HFFc6 (cell line): ENCODE data around the gene MED20. TPM values are rescaled to one million over a fixed set of nuclear protein-coding genes. Genes with fewer than 3 reads are reported as not detected.
A peak's percentile ranks its signal among the peaks of the same experiment; 100 is the strongest.

Experiments used
- DNase-seq: peaks from one replicate; pipeline ENCODE4 v3.0.0-alpha.2; 2018
- H3K27ac Mint-ChIP-seq: 2 replicates; pipeline ENCODE4 v1.8.0; 2020; ENCODE audit warnings: mild to moderate bottlenecking, mixed read lengths
- H3K27me3 Mint-ChIP-seq: 2 replicates; pipeline ENCODE4 v1.8.0; 2021; ENCODE audit warnings: mild to moderate bottlenecking, moderate library complexity, mixed read lengths; ENCODE audit not compliant: insufficient read depth
- H3K36me3 Mint-ChIP-seq: 2 replicates; pipeline ENCODE4 v1.8.0; 2021; ENCODE audit warnings: low read depth, mixed read lengths
- H3K4me1 Mint-ChIP-seq: 2 replicates; pipeline ENCODE4 v1.8.0; 2020; ENCODE audit warnings: low read depth, mixed read lengths
- H3K4me3 Mint-ChIP-seq: 2 replicates; pipeline ENCODE4 v1.8.0; 2020; ENCODE audit warnings: mild to moderate bottlenecking, moderate library complexity, mixed read lengths
- H3K9me3 Mint-ChIP-seq: 2 replicates; pipeline ENCODE4 v1.8.0; 2020; ENCODE audit warnings: mild to moderate bottlenecking, mixed read lengths
- CTCF ChIP-seq: fragments of 200-600 bp; sonication (generic); IDR thresholded peaks from 2 replicates; pipeline ENCODE4 v1.5.0; 2021; ENCODE audit warnings: antibody characterized with exemption, mild to moderate bottlenecking
- long read RNA-seq: library from polyadenylated mRNA; unstranded; transcript quantifications from one replicate; pipeline ENCODE4 v2.0.0, GENCODE V29; 2019
- total RNA-seq, 6 experiments: library from RNA; stranded (reverse); fragmentation: NEBNext Ultra II Directional; extraction: Animal tissue kit (Norgen Biotek cat#: 25700); gene quantifications; 2 replicates in 1 of 6; 3 replicates in 5 of 6; pipeline ENCODE4 v1.2.3, GENCODE V29; 2021

The MED20 gene
- 10 to 100 TPM; 22.8 to 28.4 (median 26.0) TPM for total RNA-seq
- long read RNA-seq, transcript MED20-201 (4 exons, 2,438 nt) = major isoform, 12 of 18 reads
- long read RNA-seq, partial matches to known transcripts = 0 of 18 reads
- long read RNA-seq, other reads (novel, unspliced or antisense) = 4 of 18 reads

- Mint-ChIP-seq H3K27ac (peak within 1 kb of the TSS; percentile 99), H3K27me3 (no peaks in the 10 kb centered on the region; the same call in 1 of the 2 replicates), H3K4me1 (peaks cover 55% of the 10 kb centered on the region), H3K36me3 (peaks cover 31% of the 10 kb centered on the region), H3K9me3 (no peaks in the 10 kb centered on the region), H3K4me3 (peak within 1 kb of the TSS; percentile 98)
- peak; percentile 99 for TF ChIP-seq CTCF
- DNase-seq = peak; percentile 92
These were observed at the start of gene MED20, which contains the start of gene BYSL for GRCh38 chr6:41920921-41921711. MED20 (minus strand) TSS chr6:41921139; CDS start chr6:41921018, 121 bp downstream. BYSL (plus strand) TSS chr6:41921499; CDS start chr6:41921563, 64 bp downstream.

- no peaks in the 10 kb centered on the region for H3K9me3 Mint-ChIP-seq
- peak overlapping the region; percentile 3; the same call in 1 of the 2 replicates for H3K4me3 Mint-ChIP-seq
- TF ChIP-seq CTCF = no peak
- H3K36me3 Mint-ChIP-seq = no peaks in the 10 kb centered on the region
- peak; percentile 48 for DNase-seq
- peaks cover 43% of the 10 kb centered on the region for H3K4me1 Mint-ChIP-seq
- no peaks in the 10 kb centered on the region; the same call in 1 of the 2 replicates for H3K27me3 Mint-ChIP-seq
- H3K27ac Mint-ChIP-seq = peak overlapping the region; percentile 65
These were observed 49.5 kb upstream of the MED20 start for GRCh38 chr6:41970436-41970846.

- peak; percentile 47 for DNase-seq
- peak overlapping the region; percentile 52 for H3K27ac Mint-ChIP-seq
- H3K4me3 Mint-ChIP-seq = peak overlapping the region; percentile 27
- no peaks in the 10 kb centered on the region for H3K36me3 Mint-ChIP-seq
- no peaks in the 10 kb centered on the region; the same call in none of the 2 replicates for H3K27me3 Mint-ChIP-seq
- TF ChIP-seq CTCF = no peak
- H3K4me1 Mint-ChIP-seq = peaks cover 39% of the 10 kb centered on the region
- no peaks in the 10 kb centered on the region for H3K9me3 Mint-ChIP-seq
These were observed 46.7 kb upstream of the MED20 start for GRCh38 chr6:41967312-41968287.

- Mint-ChIP-seq H3K36me3 (no peaks in the 10 kb centered on the region), H3K4me3 (peak overlapping the region; percentile 27), H3K4me1 (peaks cover 40% of the 10 kb centered on the region), H3K27me3 (no peaks in the 10 kb centered on the region; the same call in none of the 2 replicates), H3K9me3 (no peaks in the 10 kb centered on the region), H3K27ac (peak overlapping the region; percentile 52)
- no peak for TF ChIP-seq CTCF
- DNase-seq = peak; percentile 62
These were observed 46.0 kb upstream of the MED20 start for GRCh38 chr6:41966961-41967311.
